HUES6 (cell line): ENCODE measurements around the gene MFSD2A.
A peak's percentile ranks its signal among the peaks of the same experiment; 100 is the strongest.

Experiments
- H3K27ac ChIP-seq: 2 replicates; pipeline ENCODE4 v1.7.0; 2013; ENCODE audit warnings: low read depth, mild to moderate bottlenecking, low read length, inconsistent platforms
- H3K27me3 ChIP-seq: 2 replicates; pipeline ENCODE4 v1.6.1; 2013; ENCODE audit warnings: low read length; ENCODE audit not compliant: control insufficient read depth, insufficient read depth
- H3K36me3 ChIP-seq: 2 replicates; pipeline ENCODE4 v1.6.1; 2013; ENCODE audit warnings: low read length; ENCODE audit not compliant: control insufficient read depth, insufficient read depth
- H3K4me1 ChIP-seq: 2 replicates; pipeline ENCODE4 v1.6.1; 2013; ENCODE audit warnings: low read length; ENCODE audit not compliant: control insufficient read depth, insufficient read depth
- H3K4me3 ChIP-seq: 2 replicates; pipeline ENCODE4 v1.5.1; 2013; ENCODE audit warnings: low read depth, low read length
- H3K9ac ChIP-seq: one replicate; pipeline ENCODE4 v1.6.1; 2013; ENCODE audit warnings: mild to moderate bottlenecking, low read length
- H3K9me3 ChIP-seq: 2 replicates; pipeline ENCODE4 v1.6.1; 2013; ENCODE audit warnings: low read depth, low read length; ENCODE audit not compliant: control insufficient read depth, insufficient read depth

The MFSD2A gene

GRCh38 chr1:39940980-39941871, 13.7 kb upstream of the MFSD2A start:
- H3K9ac ChIP-seq: no peak overlapping the region
- H3K36me3 ChIP-seq: no peaks in the 10 kb centered on the region
- H3K4me3 ChIP-seq: no peak overlapping the region
- H3K9me3 ChIP-seq: no peaks in the 10 kb centered on the region
- H3K4me1 ChIP-seq: peaks cover 4% of the 10 kb centered on the region; the same call in 1 of the 2 replicates
- H3K27ac ChIP-seq: no peak overlapping the region
- no peaks in the 10 kb centered on the region; the same call in 1 of the 2 replicates for H3K27me3 ChIP-seq

GRCh38 chr1:39943471-39944290, 11.3 kb upstream of the MFSD2A start:
- peaks cover 4% of the 10 kb centered on the region; the same call in 1 of the 2 replicates for H3K4me1 ChIP-seq
- H3K27ac ChIP-seq: no peak overlapping the region
- H3K27me3 ChIP-seq: no peaks in the 10 kb centered on the region; the same call in 1 of the 2 replicates
- no peaks in the 10 kb centered on the region for H3K36me3 ChIP-seq
- H3K9ac ChIP-seq: no peak overlapping the region
- H3K4me3 ChIP-seq: no peak overlapping the region
- no peaks in the 10 kb centered on the region for H3K9me3 ChIP-seq

DNA sequence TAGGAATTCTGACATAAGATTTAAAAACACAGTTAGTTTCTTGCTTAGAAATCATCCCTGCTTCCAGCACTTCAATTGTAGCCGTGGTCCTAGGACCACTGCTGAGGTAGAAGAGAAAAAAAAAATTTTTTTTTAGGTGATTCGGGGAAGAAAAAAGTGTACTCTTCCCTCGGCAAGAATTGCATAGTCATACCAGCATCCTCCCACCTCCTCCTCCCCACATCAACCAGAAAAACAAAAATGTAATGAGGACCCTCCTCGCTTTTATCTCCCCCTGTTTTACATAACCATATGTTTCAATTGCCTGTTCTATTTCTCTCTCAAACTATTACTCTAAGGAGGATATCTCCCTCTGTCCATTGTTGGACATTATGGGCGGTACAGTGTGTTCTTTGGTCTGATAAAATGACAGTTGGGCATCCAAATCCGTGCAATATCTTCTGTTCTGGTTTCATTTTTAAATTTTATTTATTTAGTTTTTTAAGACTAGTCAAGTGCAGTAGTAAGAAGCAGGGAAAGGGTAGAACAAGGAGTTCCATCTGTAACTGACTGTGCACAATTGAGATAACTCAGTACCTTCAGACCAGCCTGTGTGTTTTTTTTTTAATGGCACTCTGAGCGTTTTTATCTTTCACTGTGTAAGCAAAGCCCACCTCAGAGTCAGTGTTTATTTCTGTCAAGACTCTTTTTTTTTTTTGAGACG, 10.4 kb upstream of the MFSD2A start:
- no peak overlapping the region for H3K27ac ChIP-seq

GRCh38 chr1:39946216-39946615, 8.7 kb upstream of the MFSD2A start:
- Histone ChIP-seq H3K9ac (no peak overlapping the region), H3K4me1 (peaks cover 16% of the 10 kb centered on the region), H3K27ac (no peak overlapping the region), H3K27me3 (no peaks in the 10 kb centered on the region), H3K36me3 (no peaks in the 10 kb centered on the region), H3K9me3 (no peaks in the 10 kb centered on the region), H3K4me3 (no peak overlapping the region)

More for the DNA sequence above, 10.4 kb upstream of the MFSD2A start:
- H3K27me3 ChIP-seq: no peaks in the 10 kb centered on the region; the same call in 1 of the 2 replicates
- H3K9ac ChIP-seq: no peak overlapping the region
- no peaks in the 10 kb centered on the region for H3K36me3 ChIP-seq
- peaks cover 9% of the 10 kb centered on the region for H3K4me1 ChIP-seq
- no peaks in the 10 kb centered on the region for H3K9me3 ChIP-seq
- no peak overlapping the region for H3K4me3 ChIP-seq

DNA sequence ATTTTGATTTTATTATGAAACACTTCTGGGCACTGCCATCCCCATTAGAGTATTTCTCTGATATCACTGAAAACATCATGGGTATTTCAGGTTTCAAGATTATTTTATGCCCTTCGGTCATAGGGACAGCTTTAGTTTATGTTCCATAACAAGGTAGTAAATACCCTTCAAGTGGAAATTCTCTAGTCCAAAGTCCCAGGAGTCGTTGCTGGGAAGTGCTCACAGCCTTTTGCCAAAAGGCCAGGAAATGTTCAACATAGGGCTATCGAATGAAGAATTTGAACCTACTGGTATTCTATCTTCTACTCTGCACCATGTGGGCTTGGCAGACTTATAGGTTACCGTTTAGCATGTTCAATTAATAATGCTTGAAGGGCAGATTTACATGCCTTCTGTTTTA, 7.7 kb upstream of the MFSD2A start:
- Histone ChIP-seq H3K4me3 (no peak overlapping the region), H3K9me3 (no peaks in the 10 kb centered on the region), H3K27ac (no peak overlapping the region), H3K9ac (no peak overlapping the region), H3K27me3 (no peaks in the 10 kb centered on the region), H3K36me3 (no peaks in the 10 kb centered on the region), H3K4me1 (peaks cover 16% of the 10 kb centered on the region)

GRCh38 chr1:39949891-39950290, 5.1 kb upstream of the MFSD2A start:
- Histone ChIP-seq H3K9me3 (no peaks in the 10 kb centered on the region), H3K4me1 (peaks cover 18% of the 10 kb centered on the region), H3K4me3 (no peak overlapping the region), H3K9ac (no peak overlapping the region), H3K27ac (no peak overlapping the region), H3K27me3 (peaks cover 20% of the 10 kb centered on the region), H3K36me3 (no peaks in the 10 kb centered on the region)

- Histone ChIP-seq H3K27ac (no peak overlapping the region), H3K4me3 (no peak overlapping the region), H3K36me3 (no peaks in the 10 kb centered on the region), H3K9me3 (no peaks in the 10 kb centered on the region), H3K27me3 (peaks cover 33% of the 10 kb centered on the region), H3K4me1 (peaks cover 30% of the 10 kb centered on the region), H3K9ac (no peak overlapping the region)
These were observed 3.0 kb upstream of the MFSD2A start for GRCh38 chr1:39951926-39952325.

- Histone ChIP-seq H3K4me1 (peaks cover 30% of the 10 kb centered on the region), H3K9ac (no peak overlapping the region), H3K27ac (no peak overlapping the region), H3K27me3 (peaks cover 33% of the 10 kb centered on the region), H3K9me3 (no peaks in the 10 kb centered on the region), H3K36me3 (0 out of 2 replicates have a peak, but pooled peaks cover 4% of the 10 kb centered on the region), H3K4me3 (no peak overlapping the region)
These were observed 2.4 kb upstream of the MFSD2A start for GRCh38 chr1:39952359-39953110.

DNA sequence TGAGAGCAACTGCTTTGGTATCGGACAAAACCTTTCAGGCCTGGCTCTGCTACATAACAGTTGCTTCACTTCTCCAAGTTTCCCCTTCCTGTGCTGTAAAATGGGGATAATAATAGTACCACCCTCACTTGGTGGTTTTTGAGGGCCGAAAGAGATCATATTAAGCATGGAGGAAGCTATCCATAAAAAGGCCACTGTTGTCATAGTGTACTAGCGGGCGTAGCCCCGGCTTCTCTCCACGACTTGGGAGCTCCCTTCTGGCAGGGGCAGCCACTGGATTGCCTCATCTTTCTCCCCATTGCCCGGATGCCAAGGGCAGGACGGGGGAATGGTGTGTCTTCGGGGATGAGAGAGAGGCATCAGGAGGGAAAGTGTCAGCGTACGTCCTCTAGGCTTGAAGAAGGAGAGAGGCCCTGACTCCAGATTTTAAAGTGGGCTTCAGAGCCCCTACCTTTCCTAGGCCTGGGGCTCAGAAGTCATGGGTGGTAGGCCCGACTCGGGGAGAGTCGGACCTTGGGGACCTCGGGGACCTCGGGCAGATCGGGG, 548 bp upstream of the MFSD2A start:
- Histone ChIP-seq H3K4me3 (peak overlapping the region; percentile 73; the same call in 1 of the 2 replicates), H3K9ac (peak overlapping the region; percentile 44), H3K27ac (no peak overlapping the region), H3K36me3 (peaks cover 14% of the 10 kb centered on the region), H3K9me3 (no peaks in the 10 kb centered on the region), H3K4me1 (peaks cover 26% of the 10 kb centered on the region), H3K27me3 (peaks cover 33% of the 10 kb centered on the region)
